Fibroblast of skin of left quadriceps (primary cell): ENCODE measurements around the gene TRIM16.
"Not testable (repeated sequence)": the region's sequence is repeated elsewhere in the genome, so short reads cannot be mapped to it uniquely, and the experiment has no call there.

Experiments used
- DNase-seq, 2 experiments: peaks; one replicate each; pipeline ENCODE4 v3.0.0-alpha.2; 2013; ENCODE audit warnings: low read depth in 2 of 2

Gene TRIM16

GRCh38 chr17:15615850-15616249 is 68.3 kb downstream of the TRIM16 start:
- not testable (repeated sequence) for DNase-seq

- peak in 1 of 2 experiments; percentile 0 for DNase-seq
Observed at GRCh38 chr17:15613111-15613510, 71.0 kb downstream of the TRIM16 start.

GRCh38 chr17:15592960-15593359 is 91.2 kb downstream of the TRIM16 start:
- DNase-seq: not testable (repeated sequence)

GRCh38 chr17:15591986-15592385 is 92.1 kb downstream of the TRIM16 start:
- not testable (repeated sequence) for DNase-seq

GRCh38 chr17:15590844-15591243 is 93.3 kb downstream of the TRIM16 start:
- DNase-seq: not testable (repeated sequence)

GRCh38 chr17:15589544-15590536 is 94.3 kb downstream of the TRIM16 start:
- not testable (repeated sequence) for DNase-seq

- DNase-seq: not testable (repeated sequence)
Observed at GRCh38 chr17:15588017-15588416, 96.1 kb downstream of the TRIM16 start.

- DNase-seq: not testable (repeated sequence)
Observed at GRCh38 chr17:15583313-15583712, 100.8 kb downstream of the TRIM16 start.

- DNase-seq: not testable (repeated sequence)
Observed at GRCh38 chr17:15581462-15581861, 102.6 kb downstream of the TRIM16 start.
